ENCODE results near the gene PRC1. TPM values are rescaled to one million over a fixed set of nuclear protein-coding genes. Genes with fewer than 3 reads are reported as not detected.

The PRC1 gene
- polyA plus RNA-seq, 1 donor (not counting 4 experiments of a cell fraction or from before 2014, with no cell fraction given), result 105 TPM

DNA sequence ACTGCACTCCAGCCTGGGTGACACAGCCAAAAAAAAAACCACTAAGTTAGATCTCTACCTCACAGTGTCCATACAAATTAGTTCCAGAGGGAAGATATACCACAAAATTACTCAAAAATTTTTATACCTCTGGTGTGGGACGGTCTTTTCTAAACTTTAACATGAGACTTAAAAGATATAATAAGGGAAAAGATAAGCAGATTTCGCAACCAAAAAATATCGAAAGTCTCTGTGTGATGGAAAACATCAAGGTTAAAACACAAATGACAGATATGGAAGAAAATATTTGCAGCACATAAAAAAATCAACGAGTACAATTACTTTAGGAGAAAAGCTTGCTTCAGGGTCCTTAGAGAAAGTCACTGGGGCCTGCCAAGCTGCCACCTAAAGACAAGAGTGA is 72.4 kb downstream of the PRC1 start:
- H4K20me1 ChIP-seq (ENCODE audit: control insufficient read depth, extremely low read depth, insufficient read depth, low read length), result no peaks in the 10 kb centered on the region
- H3K9ac ChIP-seq (ENCODE audit: control insufficient read depth, extremely low read depth, insufficient read depth, low read length), result no peak overlapping the region
- peaks cover 11% of the 10 kb centered on the region in 2 experiments for H3K36me3 ChIP-seq (ENCODE audit: control insufficient read depth in 2 of 2, extremely low read depth in 1 of 2, insufficient read depth in 2 of 2, low read length in 2 of 2)
- no peaks in the 10 kb centered on the region for H3K79me2 ChIP-seq (ENCODE audit: control insufficient read depth, insufficient read depth, low read length)
- H3K9me1 ChIP-seq (ENCODE audit: control insufficient read depth, extremely low read depth, insufficient read depth, low read length), result no peaks in the 10 kb centered on the region
- H3K27ac ChIP-seq (ENCODE audit: control insufficient read depth, insufficient read depth, low read length), result no peak overlapping the region
- H2AFZ ChIP-seq (ENCODE audit: control insufficient read depth, low read length), result no peak overlapping the region
- dilution Hi-C loops (cut with MboI; ENCODE audit: extremely low pct_ligation_motif_present, low sequenced_read_pairs), result no loop called here
- no peak for DNase-seq (ENCODE audit: low read depth, low spot score)
- no peaks in the 10 kb centered on the region for H3K27me3 ChIP-seq (ENCODE audit: control insufficient read depth, extremely low read depth, insufficient read depth, low read length)
- H3K9me3 ChIP-seq (ENCODE audit: control insufficient read depth, low read depth, low read length), result no peaks in the 10 kb centered on the region
- FAIRE-seq, result no peak
- TF ChIP-seq, protein P1, sequence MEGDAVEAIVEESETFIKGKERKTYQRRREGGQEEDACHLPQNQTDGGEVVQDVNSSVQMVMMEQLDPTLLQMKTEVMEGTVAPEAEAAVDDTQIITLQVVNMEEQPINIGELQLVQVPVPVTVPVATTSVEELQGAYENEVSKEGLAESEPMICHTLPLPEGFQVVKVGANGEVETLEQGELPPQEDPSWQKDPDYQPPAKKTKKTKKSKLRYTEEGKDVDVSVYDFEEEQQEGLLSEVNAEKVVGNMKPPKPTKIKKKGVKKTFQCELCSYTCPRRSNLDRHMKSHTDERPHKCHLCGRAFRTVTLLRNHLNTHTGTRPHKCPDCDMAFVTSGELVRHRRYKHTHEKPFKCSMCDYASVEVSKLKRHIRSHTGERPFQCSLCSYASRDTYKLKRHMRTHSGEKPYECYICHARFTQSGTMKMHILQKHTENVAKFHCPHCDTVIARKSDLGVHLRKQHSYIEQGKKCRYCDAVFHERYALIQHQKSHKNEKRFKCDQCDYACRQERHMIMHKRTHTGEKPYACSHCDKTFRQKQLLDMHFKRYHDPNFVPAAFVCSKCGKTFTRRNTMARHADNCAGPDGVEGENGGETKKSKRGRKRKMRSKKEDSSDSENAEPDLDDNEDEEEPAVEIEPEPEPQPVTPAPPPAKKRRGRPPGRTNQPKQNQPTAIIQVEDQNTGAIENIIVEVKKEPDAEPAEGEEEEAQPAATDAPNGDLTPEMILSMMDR (optimal IDR thresholded peaks at IDR 0.05 in 1 of 3, IDR thresholded peaks at IDR 0.05 in 1 of 3, conservative IDR thresholded peaks at IDR 0.05 in 1 of 3; ENCODE audit: extremely low read depth in 1 of 3, insufficient read depth in 2 of 3, low read length in 3 of 3), result no peak
- no peak for TF ChIP-seq EZH2 (IDR thresholded peaks at IDR 0.05; ENCODE audit: low read length)
- no peak overlapping the region for H3K4me3 ChIP-seq (ENCODE audit: control insufficient read depth in 2 of 3, extremely low read depth in 1 of 3, insufficient read depth in 2 of 3, low read depth in 1 of 3, low read length in 3 of 3)
- no peaks in the 10 kb centered on the region for H3K4me1 ChIP-seq (ENCODE audit: control insufficient read depth, extremely low read depth, insufficient read depth, low read length)
- H3K4me2 ChIP-seq (ENCODE audit: control insufficient read depth, extremely low read depth, insufficient read depth, low read depth, low read length), result no peak overlapping the region

DNA sequence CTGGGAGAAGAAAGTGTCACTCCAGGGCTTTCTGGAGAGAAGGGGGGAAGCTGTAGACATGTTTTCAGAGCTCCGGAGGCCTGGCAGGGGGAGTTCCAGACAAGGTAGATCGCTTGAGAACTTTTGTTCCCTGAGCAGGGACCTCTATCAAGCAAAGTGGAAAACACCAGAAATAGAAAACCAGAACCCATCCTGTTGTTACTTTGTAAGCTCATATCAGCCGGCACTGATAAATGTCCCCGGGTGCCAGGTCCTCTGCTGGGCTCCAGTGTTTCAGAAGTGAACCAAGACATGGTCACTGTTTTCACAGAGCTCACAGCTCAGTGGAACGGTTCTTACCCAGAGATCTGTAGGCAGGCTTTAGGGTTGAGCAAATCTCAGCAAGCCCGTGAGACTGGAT is 75.5 kb downstream of the PRC1 start:
- Histone ChIP-seq H3K79me2 (ENCODE audit: control insufficient read depth, insufficient read depth, low read length) (no peaks in the 10 kb centered on the region), H3K4me3 (ENCODE audit: control insufficient read depth in 2 of 3, extremely low read depth in 1 of 3, insufficient read depth in 2 of 3, low read depth in 1 of 3, low read length in 3 of 3) (no peak overlapping the region), H4K20me1 (ENCODE audit: control insufficient read depth, extremely low read depth, insufficient read depth, low read length) (no peaks in the 10 kb centered on the region), H3K4me1 (ENCODE audit: control insufficient read depth, extremely low read depth, insufficient read depth, low read length) (no peaks in the 10 kb centered on the region), H3K36me3 (ENCODE audit: control insufficient read depth in 2 of 2, extremely low read depth in 1 of 2, insufficient read depth in 2 of 2, low read length in 2 of 2) (peaks cover 11 to 13% of the 10 kb centered on the region in 2 experiments), H3K9me1 (ENCODE audit: control insufficient read depth, extremely low read depth, insufficient read depth, low read length) (no peaks in the 10 kb centered on the region), H2AFZ (ENCODE audit: control insufficient read depth, low read length) (no peak overlapping the region), H3K27ac (ENCODE audit: control insufficient read depth, insufficient read depth, low read length) (no peak overlapping the region), H3K4me2 (ENCODE audit: control insufficient read depth, extremely low read depth, insufficient read depth, low read depth, low read length) (no peak overlapping the region), H3K9ac (ENCODE audit: control insufficient read depth, extremely low read depth, insufficient read depth, low read length) (no peak overlapping the region), H3K9me3 (ENCODE audit: control insufficient read depth, low read depth, low read length) (no peaks in the 10 kb centered on the region), H3K27me3 (ENCODE audit: control insufficient read depth, extremely low read depth, insufficient read depth, low read length) (no peaks in the 10 kb centered on the region)
- no peak for FAIRE-seq
- no peak for DNase-seq (ENCODE audit: low read depth, low spot score)
- dilution Hi-C loops (cut with MboI; ENCODE audit: extremely low pct_ligation_motif_present, low sequenced_read_pairs), result no loop called here
- no peak for TF ChIP-seq EZH2 (IDR thresholded peaks at IDR 0.05; ENCODE audit: low read length)
- TF ChIP-seq, protein P1 (optimal IDR thresholded peaks at IDR 0.05 in 1 of 3, IDR thresholded peaks at IDR 0.05 in 1 of 3, conservative IDR thresholded peaks at IDR 0.05 in 1 of 3; ENCODE audit: extremely low read depth in 1 of 3, insufficient read depth in 2 of 3, low read length in 3 of 3), result no peak
